ENCODE measurements around the gene SLC9B2.

Gene SLC9B2

DNA sequence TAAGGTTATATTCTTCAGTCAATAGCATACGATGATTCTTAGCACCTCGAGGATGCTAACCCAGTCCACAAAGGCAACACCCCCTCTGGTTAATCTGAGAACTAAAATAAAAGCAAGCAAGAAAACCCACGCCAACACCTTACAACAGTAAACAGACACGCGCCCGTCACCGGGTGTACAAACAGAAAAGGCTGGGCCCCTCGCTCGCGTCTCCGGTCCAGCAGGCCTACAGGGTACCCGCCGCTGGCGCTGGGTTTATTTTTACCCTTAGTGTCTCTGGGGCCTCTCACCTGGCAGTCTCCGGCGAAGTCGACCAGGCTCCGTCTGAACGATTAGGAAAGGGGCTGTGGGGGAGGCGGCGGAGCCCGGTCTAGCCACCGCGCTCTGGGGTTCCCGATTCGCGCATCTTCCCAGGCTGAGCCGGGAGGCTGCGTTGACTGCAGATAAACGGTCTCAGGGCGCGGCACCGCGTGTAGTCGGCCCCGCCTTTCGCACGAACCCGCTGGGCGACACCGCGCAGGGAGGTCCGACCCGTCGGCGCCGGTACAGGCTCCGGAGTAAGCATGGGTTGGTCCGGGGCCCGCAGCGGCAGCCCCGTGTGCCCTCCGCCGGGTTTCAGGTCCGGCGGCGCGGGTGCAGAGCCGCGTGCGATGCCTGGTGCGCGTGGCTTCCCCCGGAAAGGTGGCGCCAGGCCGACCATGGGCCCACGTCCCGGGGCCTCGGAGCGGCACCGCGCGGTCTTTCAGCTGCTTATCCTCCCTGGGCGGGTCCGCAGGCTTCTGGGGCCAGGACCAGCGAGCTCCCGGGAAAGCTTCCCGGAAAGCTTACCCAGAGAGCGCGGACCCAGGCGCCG is 441 bp downstream of the SLC9B2 start (continued):
- TF ChIP-seq, protein P1, sequence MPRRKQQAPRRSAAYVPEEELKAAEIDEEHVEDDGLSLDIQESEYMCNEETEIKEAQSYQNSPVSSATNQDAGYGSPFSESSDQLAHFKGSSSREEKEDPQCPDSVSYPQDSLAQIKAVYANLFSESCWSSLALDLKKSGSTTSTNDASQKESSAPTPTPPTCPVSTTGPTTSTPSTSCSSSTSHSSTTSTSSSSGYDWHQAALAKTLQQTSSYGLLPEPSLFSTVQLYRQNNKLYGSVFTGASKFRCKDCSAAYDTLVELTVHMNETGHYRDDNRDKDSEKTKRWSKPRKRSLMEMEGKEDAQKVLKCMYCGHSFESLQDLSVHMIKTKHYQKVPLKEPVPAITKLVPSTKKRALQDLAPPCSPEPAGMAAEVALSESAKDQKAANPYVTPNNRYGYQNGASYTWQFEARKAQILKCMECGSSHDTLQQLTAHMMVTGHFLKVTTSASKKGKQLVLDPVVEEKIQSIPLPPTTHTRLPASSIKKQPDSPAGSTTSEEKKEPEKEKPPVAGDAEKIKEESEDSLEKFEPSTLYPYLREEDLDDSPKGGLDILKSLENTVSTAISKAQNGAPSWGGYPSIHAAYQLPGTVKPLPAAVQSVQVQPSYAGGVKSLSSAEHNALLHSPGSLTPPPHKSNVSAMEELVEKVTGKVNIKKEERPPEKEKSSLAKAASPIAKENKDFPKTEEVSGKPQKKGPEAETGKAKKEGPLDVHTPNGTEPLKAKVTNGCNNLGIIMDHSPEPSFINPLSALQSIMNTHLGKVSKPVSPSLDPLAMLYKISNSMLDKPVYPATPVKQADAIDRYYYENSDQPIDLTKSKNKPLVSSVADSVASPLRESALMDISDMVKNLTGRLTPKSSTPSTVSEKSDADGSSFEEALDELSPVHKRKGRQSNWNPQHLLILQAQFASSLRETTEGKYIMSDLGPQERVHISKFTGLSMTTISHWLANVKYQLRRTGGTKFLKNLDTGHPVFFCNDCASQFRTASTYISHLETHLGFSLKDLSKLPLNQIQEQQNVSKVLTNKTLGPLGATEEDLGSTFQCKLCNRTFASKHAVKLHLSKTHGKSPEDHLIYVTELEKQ (tag by site-specific recombination; IDR thresholded peaks at IDR 0.05; ENCODE audit: borderline replicate concordance) = no peak
- TF ChIP-seq SP3 (tag by site-specific recombination; IDR thresholded peaks at IDR 0.05) (0 out of 2 replicates have a peak, but pooled peaks have one; percentile 21), ZNF24 (tag by site-specific recombination; IDR thresholded peaks at IDR 0.05) (no peak), KLF7 (tag by site-specific recombination; IDR thresholded peaks at IDR 0.05; ENCODE audit: borderline replicate concordance) (peak; percentile 27; the same call in 1 of the 2 replicates), TCF7L2 (IDR thresholded peaks at IDR 0.05; ENCODE audit: borderline replicate concordance, low read depth, low read length) (no peak), ZNF266 (tag by site-specific recombination; IDR thresholded peaks at IDR 0.05; ENCODE audit: low read depth) (no peak), ZNF157 (tag by site-specific recombination; IDR thresholded peaks at IDR 0.05) (no peak), ZNF76 (tag by site-specific recombination; IDR thresholded peaks at IDR 0.05; ENCODE audit: borderline replicate concordance, low read depth) (peak; percentile 34; the same call in 1 of the 2 replicates), GLI2 (tag by site-specific recombination; IDR thresholded peaks at IDR 0.05; ENCODE audit: borderline replicate concordance, low read depth) (no peak), ZNF239 (tag by site-specific recombination; IDR thresholded peaks at IDR 0.05) (no peak), SCRT1 (tag by site-specific recombination; IDR thresholded peaks at IDR 0.05; ENCODE audit: borderline replicate concordance) (no peak), ZNF660 (tag by site-specific recombination; IDR thresholded peaks at IDR 0.05) (0 out of 2 replicates have a peak, but pooled peaks have one; percentile 60), SALL2 (tag by site-specific recombination; IDR thresholded peaks at IDR 0.05; ENCODE audit: borderline replicate concordance) (no peak), ZNF549 (tag by site-specific recombination; IDR thresholded peaks at IDR 0.05) (no peak), ZNF623 (tag by site-specific recombination; IDR thresholded peaks at IDR 0.05) (no peak; the same call in 1 of the 2 replicates), ZNF791 (tag by site-specific recombination; IDR thresholded peaks at IDR 0.05) (no peak), ZNF324 (tag by site-specific recombination; IDR thresholded peaks at IDR 0.05) (no peak), ZSCAN16 (tag by site-specific recombination; IDR thresholded peaks at IDR 0.05) (no peak), SETDB1 (IDR thresholded peaks at IDR 0.05; ENCODE audit: insufficient read length, low read length) (no peak), REPIN1 (tag by site-specific recombination; IDR thresholded peaks at IDR 0.05; ENCODE audit: low read depth) (no peak), IKZF3 (tag by site-specific recombination; IDR thresholded peaks at IDR 0.05) (no peak), ZBTB48 (tag by site-specific recombination; IDR thresholded peaks at IDR 0.05) (no peak), ZEB2 (tag by site-specific recombination; IDR thresholded peaks at IDR 0.05) (0 out of 2 replicates have a peak, but pooled peaks have one; percentile 39), ZNF302 (tag by site-specific recombination; IDR thresholded peaks at IDR 0.05; ENCODE audit: low read depth) (no peak), GLIS1 (tag by site-specific recombination; IDR thresholded peaks at IDR 0.05) (no peak), ZNF514 (tag by site-specific recombination; IDR thresholded peaks at IDR 0.05) (no peak), ZNF777 (tag by site-specific recombination; IDR thresholded peaks at IDR 0.05; ENCODE audit: borderline replicate concordance) (no peak)
- TF ChIP-seq, protein P2, sequence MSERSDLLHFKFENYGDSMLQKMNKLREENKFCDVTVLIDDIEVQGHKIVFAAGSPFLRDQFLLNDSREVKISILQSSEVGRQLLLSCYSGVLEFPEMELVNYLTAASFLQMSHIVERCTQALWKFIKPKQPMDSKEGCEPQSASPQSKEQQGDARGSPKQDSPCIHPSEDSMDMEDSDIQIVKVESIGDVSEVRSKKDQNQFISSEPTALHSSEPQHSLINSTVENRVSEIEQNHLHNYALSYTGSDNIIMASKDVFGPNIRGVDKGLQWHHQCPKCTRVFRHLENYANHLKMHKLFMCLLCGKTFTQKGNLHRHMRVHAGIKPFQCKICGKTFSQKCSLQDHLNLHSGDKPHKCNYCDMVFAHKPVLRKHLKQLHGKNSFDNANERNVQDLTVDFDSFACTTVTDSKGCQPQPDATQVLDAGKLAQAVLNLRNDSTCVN (tag by site-specific recombination; optimal IDR thresholded peaks at IDR 0.05) = peak; percentile 97
- TF ChIP-seq, protein P3, sequence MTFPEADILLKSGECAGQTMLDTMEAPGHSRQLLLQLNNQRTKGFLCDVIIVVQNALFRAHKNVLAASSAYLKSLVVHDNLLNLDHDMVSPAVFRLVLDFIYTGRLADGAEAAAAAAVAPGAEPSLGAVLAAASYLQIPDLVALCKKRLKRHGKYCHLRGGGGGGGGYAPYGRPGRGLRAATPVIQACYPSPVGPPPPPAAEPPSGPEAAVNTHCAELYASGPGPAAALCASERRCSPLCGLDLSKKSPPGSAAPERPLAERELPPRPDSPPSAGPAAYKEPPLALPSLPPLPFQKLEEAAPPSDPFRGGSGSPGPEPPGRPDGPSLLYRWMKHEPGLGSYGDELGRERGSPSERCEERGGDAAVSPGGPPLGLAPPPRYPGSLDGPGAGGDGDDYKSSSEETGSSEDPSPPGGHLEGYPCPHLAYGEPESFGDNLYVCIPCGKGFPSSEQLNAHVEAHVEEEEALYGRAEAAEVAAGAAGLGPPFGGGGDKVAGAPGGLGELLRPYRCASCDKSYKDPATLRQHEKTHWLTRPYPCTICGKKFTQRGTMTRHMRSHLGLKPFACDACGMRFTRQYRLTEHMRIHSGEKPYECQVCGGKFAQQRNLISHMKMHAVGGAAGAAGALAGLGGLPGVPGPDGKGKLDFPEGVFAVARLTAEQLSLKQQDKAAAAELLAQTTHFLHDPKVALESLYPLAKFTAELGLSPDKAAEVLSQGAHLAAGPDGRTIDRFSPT (tag by site-specific recombination; IDR thresholded peaks at IDR 0.05) = 0 out of 2 replicates have a peak, but pooled peaks have one; percentile 34
- TF ChIP-seq, protein P4, sequence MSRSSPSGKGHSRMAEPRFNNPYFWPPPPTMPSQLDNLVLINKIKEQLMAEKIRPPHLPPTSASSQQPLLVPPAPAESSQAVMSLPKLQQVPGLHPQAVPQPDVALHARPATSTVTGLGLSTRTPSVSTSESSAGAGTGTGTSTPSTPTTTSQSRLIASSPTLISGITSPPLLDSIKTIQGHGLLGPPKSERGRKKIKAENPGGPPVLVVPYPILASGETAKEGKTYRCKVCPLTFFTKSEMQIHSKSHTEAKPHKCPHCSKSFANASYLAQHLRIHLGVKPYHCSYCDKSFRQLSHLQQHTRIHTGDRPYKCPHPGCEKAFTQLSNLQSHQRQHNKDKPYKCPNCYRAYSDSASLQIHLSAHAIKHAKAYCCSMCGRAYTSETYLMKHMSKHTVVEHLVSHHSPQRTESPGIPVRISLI (tag by site-specific recombination; IDR thresholded peaks at IDR 0.05) = no peak
- TF ChIP-seq, protein P5, sequence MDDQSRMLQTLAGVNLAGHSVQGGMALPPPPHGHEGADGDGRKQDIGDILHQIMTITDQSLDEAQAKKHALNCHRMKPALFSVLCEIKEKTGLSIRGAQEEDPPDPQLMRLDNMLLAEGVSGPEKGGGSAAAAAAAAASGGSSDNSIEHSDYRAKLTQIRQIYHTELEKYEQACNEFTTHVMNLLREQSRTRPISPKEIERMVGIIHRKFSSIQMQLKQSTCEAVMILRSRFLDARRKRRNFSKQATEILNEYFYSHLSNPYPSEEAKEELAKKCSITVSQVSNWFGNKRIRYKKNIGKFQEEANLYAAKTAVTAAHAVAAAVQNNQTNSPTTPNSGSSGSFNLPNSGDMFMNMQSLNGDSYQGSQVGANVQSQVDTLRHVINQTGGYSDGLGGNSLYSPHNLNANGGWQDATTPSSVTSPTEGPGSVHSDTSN (CRISPR knock-in tag; IDR thresholded peaks at IDR 0.05) = peak; percentile 61; the same call in 1 of the 2 replicates

All from HEK293 (cell line).